ENCODE results near the gene DNMT3B.

Gene DNMT3B

DNA sequence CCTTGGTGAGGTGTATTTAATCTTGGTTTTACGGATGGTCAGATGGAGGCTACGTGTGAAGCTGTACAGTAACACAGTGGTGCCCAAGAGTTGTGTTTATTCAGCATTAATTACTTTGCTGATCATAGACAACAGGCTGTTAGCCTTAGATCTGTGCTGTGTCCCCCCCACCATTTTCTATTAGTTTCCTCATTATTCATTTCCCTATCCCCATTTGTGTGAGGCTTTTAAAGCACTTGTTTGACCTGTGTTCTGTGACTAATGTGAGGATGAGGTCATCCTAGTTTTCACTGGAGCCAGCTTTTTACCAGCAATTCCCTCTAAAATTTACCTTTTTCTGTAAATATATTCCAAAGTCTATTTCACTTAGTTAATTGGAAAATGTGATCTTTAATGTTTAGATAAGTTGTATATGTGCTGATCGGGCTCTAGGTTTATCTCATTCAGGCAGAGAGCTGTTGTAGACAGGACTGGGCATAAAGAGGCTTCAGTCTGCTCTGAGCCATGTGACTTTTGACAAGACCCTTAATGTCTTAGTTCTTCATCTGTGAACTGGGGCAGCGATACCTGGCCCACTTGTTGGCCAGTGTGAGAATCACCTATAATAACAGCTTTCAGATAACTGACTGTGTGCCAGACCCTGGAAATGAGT lies 66.0 kb downstream of the DNMT3B start:
- DNase-seq: no peak

DNA sequence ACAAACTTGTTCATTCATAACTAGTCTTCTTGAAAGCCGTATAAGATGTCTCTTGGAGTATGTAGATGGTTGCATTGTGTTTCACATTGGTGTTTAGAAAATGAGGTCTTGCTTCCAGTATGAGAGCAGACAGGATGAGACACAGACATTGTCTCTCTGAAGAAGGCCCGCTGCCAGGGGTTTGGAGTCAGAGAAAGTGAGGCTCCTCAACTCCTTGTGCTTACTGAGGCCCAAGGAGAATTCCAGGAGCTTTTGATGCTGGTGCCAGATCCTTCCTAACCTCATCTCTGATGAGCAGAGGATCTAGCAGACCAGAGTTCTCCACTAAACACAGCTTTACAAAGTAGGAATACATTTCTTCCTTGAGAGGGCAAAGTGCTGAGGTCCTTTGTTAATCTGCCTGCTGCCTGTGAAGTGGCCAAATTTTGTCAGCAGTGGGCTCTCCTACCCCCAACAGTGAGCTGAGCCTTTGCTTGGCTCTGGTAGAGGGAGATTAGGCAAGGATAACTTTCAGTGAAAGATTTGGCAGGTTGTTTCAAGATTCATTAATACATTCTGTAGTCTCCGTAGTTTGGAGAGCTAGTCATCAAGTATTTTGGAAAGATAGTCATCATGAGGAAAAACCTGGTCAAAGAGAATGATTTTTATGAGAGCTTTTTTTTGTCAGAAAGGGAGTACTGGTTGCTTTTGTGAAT lies 67.3 kb downstream of the DNMT3B start:
- DNase-seq: no peak

DNA sequence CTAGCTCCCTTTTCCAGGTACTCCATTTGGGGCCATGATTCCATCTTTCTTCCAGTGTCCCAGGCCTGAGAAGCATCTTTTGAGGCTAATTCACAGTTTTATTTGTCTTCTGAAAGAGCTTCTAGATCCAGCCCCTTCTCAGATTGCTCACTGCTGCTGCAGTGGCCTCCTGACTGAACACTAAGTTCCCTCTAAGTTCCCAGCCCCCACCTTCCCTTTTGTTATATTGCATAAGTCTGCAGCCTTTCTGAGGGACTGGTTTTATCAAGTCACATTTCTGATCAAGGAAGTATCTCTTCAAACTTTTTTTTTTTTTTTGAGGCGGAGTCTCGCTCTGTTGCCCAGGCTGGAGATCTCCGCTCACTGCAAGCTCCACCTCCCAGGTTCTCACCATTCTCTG lies 68.3 kb downstream of the DNMT3B start:
- DNase-seq: no peak

DNA sequence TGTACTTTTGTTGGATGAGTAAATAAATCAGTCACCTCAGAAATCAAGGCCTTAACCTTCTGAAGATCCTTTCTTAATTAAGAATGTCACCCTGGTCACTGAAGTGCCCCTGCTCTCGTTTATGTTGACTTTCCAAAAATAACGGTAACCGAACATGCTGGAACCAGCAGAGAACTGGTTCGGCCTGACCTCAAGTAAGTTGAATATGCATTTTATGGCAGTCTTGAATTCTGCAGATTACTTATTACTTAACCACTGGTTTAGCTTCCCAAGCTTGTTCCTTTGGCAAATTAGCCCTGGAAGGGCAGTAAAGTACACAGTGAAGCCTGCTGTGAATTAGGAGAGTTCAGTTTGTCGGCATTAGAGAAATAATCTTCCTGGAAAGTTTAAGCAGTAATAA lies 69.8 kb downstream of the DNMT3B start:
- DNase-seq: no peak

DNA sequence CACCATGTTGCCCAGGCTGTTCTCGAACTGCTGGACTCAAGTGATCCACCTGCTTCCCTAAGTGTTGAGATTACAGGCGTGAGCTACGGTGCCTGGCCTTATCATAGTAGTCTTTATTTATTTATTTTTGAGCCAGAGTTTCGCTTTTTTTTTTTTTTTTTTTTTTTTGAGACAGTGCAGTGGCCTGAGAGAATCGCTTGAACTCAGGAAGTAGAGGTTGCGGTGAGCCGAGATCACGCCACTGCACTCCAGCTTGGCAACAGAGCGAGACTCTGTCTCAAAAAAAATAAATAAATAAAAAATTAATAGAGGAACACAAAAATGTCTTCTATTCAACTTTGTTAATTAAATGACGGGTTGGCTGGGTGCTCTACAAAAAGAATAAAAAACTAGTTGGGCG lies 70.5 kb downstream of the DNMT3B start:
- DNase-seq: no peak

DNA sequence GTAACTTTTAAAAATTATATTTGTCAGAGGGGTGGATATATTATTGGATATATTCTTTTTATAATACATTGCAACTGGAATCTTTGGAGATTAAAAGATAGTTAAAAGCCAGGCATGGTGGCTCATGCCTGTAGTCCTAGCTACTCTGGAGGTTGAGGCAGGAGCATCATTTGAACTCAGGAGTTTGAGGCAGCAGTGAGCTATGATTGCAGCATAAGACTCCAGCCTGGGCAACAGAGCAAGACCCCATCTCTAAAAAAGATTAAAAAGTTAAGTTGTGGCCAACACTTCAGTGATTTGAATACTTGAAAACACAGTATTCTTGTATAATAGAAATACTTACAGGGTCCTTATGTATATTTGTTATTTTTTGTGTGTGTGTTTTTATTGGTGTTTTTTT lies 72.8 kb downstream of the DNMT3B start:
- DNase-seq: no peak

DNA sequence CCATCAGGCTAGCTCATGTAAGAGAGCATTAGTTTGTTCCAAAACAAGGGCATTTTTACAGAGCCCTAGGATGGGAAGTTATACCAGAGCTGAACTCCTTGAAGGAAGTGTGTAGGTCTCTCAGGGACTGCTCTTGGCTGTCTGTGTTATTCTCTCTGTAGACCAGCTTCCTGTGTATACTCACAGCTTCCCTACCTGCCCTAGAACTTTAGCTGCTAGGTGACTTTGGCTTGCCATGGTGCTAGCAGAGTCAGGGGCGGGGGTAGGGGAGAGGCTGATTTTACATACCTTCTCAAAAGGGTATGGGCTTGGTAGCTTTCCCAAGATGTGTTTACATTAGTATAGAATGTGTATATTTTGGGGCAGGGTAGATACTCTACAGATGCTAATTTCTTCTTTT lies 75.0 kb downstream of the DNMT3B start:
- DNase-seq: no peak

DNA sequence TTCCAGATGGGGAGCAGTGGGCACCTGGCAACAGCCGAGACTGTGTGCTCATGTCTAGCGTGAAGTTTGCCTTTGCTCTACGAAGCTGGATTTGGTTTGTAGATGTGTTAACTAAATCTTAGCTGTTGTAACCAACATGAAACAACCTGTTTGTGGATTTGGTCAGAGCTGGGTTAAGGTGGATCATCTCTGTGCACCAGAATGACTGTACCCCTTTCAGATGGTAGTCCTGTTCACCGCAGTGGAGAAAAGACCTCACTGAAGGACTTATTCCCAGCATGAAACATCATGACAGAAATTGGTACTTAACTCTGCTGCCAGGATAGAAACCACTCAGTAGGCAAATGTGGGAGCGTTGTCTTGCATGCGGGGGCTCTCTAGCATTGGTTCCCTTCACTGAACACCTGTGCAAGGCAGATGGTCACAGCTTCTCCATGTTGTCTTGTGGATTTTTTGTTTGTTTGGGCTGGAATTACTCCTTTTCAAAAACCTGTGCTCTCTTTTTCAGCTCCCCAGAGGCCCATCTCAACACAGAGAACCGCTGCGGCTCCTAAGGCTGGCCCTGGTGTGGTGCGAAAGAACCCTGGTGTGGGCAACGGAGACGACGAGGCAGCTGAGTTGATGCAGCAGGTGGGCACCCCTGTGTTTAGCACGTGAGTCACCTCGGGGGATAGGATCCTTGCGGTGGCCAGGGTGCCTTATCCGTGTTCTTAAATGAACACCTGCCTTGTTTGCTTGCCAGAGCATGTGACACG lies 77.2 kb downstream of the DNMT3B start:
- no peak for DNase-seq

DNA sequence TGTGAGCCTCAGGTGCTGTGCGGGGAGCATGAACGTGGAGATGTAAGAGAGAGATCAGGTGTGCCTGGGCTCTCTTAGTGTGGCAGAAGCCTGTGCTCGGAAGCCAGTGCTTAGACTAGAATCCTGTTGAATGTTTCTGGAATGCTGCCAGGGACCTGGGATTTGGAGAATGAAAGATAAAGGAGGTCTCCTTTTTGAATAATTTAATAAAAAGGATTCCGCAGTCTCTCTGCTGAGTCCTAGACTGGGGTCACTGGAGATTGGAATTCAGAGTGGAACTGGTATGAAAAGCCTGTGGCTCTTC lies 77.7 kb downstream of the DNMT3B start:
- no peak for DNase-seq

DNA sequence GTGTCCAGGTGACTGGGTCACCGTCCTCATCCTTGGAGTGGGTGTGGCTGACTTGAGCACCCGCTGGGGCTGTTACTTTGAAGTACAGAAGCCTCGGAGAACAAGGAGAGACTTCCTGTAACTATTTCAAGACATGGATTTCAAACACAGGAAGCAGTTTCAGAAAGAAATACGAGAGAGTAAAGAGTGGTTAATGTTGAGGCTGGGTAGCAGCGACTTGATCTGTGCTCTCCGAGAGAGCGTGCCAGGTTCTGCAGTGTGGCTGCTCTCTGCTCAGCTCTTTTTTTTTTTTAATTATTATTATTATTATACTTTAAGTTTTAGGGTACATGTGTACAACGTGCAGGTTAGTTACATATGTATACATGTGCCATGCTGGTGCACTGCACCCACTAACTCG lies 79.0 kb downstream of the DNMT3B start:
- DNase-seq: no peak

DNA sequence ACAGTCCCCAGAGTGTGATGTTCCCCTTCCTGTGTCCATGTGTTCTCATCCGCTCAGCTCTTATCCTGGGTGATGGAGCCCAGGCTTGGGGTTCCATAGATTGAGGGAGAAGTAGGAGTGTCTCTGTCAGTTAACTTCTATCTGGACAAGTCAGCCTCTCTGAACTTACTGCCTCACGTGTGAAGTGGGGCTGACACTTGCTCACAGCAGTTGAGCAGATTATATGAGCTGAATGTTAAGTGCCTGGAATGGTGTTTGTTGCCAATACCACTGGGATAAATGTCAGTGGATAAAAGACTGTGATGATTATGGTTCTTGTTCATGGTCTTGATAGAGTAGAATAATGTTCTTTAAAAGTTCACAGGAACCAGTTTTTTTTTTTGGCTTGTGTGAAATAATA lies 79.4 kb downstream of the DNMT3B start:
- DNase-seq: no peak

DNA sequence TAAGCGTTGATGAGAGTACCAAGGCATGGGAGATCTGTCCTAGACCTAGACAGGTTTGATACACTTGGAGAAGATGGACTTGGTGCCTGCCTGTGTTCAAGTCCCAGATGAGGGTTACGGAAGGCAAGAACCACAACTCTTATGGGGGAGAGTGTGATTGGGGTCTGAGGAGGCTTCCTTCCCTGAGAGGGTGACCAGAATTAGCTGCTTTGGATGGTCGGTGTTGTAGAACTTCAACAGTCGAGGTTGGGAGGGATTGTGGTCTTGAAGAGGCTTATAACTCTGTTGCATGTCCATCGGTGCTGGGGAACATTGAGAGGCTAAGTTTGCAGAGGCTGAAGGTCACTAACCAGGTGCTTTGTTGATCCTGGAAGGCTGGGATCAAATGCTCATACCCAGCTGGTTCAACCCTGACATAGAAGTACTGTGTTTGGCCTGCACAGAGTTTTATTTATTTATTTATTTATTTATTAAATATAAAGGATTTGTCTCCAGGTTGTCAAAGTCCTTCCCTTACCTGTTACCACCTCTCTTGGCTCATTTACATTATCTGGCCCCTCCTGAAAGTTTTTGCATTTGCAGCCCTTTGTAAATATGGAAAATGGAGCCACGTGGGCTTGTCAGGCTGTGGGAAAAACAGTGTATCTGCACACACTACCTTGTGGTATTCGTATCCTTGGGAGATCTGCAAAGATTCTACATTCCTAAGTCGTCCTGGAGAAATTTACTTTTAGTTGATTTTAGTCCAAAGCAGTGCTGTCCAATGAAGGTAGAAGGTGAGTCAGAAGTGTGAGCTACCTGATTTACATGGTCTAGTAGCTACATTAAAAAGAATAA lies 80.7 kb downstream of the DNMT3B start:
- no peak for DNase-seq

DNA sequence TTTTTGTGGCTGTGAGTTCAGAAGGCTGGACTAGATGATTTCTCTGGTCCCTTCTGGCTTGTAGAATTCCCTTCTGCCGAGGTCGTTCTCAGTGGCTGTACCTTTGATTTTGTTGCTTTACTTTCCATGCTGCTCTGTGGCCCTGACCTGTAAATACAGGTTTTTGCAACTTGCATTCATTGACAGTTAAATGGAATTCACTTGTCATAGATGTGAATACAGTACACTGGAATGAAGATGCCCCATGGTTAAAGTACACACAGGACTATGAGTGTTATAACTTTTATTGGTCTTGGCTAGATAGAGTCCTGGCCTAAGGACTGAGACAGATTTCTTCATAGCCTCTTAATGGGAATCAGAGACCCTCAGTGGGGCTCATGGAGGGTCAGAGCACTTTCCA lies 83.6 kb downstream of the DNMT3B start:
- DNase-seq: no peak

DNA sequence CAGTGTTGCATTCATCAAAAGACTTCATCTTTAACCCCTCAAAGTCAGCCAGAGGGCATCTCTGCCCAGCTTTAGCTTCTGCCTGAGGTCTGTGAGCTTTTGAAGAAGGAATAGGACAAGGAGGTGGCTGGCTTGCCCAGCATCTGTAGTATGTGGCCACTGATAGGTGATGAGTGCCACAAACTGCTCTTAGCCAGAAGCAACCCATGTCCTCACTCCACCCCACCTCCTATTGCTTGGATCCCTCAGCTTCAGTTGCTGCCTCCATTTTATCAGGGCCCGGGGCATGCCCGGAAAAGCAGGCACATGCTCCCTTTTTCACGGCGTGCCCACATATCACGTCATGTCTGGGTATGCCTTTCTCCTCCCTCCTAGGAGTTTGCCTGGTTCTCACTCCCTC lies 84.7 kb downstream of the DNMT3B start:
- no peak for DNase-seq

DNA sequence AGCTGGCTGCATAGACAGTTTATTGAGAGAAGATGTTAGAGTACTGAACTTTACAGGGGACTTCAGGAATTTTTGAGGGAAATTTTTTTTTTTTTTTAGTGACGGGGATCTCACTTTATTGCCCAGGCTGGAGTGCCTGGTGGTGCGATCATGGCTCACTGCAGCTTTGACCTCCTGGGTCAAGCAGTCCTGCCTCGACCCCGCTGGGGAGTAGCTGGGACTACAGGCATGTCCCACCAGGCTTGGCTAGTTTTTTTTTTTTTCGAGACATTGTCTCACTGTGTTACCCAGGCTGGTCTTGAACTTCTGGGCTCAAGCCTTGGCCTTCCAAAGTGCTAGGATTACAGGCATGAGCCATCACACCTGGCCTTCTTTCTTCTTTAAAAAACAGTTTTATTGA lies 85.8 kb downstream of the DNMT3B start:
- no peak for DNase-seq

DNA sequence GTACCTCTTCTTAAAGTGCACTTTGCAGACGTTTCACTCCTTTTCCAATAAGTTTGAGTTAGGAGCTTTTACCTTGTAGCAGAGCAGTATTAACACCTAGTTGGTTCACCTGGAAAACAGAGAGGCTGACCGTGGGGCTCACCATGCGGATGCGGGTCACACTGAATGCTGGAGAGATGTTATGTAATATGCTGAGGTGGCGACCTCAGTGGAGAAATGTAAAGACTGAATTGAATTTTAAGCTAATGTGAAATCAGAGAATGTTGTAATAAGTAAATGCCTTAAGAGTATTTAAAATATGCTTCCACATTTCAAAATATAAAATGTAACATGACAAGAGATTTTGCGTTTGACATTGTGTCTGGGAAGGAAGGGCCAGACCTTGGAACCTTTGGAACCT lies 86.7 kb downstream of the DNMT3B start:
- DNase-seq: no peak

DNA sequence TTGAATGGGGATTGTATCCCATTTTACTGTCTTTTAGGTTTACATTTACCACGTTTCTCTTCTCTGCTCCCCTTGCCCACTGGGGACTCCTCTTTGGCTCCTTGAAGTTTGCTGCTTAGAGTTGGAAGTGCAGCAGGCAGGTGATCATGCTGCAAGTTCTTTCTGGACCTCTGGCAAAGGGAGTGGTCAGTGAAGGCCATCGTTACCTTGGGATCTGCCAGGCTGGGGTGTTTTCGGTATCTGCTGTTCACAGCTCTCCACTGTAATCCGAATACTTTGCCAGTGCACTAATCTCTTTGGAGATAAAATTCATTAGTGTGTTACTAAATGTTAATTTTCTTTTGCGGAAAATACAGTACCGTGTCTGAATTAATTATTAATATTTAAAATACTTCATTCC lies 87.4 kb downstream of the DNMT3B start:
- no peak for DNase-seq

DNA sequence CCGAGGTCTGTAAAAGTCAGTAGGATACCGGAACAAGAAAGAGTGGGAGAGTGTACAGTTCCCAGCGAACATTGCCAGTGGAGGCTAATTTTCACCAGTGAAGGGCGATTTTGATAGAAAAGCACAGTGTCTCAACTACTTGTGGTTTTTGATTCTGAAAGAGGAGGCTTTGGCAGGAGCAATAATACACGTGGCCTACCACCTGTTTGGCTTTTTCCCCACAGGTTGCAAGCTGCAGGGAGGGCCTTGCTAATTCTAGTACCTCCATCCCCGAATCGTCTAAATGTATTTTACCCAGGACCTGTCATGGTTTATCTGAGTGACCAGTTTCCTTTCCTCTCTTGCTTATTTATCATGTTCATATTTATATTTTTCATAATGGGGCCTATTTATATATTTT lies 93.2 kb downstream of the DNMT3B start:
- no peak for DNase-seq

DNA sequence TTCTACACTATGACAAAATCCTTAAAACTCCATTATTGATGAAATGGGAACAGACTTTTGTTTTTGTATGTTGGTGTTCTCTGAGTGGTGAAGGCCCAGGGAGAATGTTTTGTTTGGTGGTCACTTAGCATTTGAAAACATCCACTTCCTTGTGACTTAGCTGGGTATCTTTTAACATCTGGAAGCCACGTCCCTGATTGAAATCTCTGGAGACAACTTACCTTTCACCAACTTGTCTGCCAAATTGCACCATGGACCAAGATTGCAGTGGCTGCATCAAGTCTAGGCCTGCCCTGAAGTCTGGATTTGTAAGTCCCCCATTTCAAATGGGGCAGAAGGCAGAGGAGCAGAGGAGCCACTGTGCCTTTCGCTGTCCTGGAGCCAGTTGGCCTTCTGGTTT lies 96.0 kb downstream of the DNMT3B start:
- no peak for DNase-seq
